Measurements from ENCODE around the gene OTUB2.

OTUB2 gene

DNA sequence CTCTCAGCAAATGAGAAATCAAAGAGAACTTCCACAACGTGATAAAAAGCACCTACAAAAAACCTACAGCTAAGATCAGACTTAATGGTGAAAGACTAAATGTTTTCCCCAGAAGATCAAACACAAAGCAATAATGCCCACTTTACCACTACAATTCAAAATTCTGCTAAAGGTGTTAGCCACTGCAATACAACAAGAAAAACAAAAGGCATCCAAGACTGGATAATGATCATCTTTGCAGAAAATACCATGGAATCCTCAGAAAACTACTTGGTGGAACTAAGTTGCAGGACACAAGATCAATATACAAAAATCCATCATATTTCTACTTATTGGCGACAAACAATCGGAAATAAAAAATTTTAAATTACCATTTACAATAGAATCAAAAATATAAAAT, 48.4 kb downstream of the OTUB2 start:
- peaks cover 24% of the 10 kb centered on the region for H3K9me3 ChIP-seq (ENCODE audit: severe bottlenecking)
- H3K27ac ChIP-seq (ENCODE audit: poor library complexity, severe bottlenecking): no peak overlapping the region
- H3K36me3 ChIP-seq (ENCODE audit: low read depth): peaks cover 69% of the 10 kb centered on the region
- DNase-seq (ENCODE audit: low spot score) (no peak), ATAC-seq (ENCODE audit: low read depth) (no peak)
- no peak overlapping the region for H3K4me3 ChIP-seq (ENCODE audit: severe bottlenecking)
- no peaks in the 10 kb centered on the region for H3K27me3 ChIP-seq (ENCODE audit: insufficient read depth, poor library complexity, severe bottlenecking)
- peaks cover 14% of the 10 kb centered on the region for H3K4me1 ChIP-seq (ENCODE audit: insufficient read depth, poor library complexity, severe bottlenecking)
- TF ChIP-seq, protein P1, sequence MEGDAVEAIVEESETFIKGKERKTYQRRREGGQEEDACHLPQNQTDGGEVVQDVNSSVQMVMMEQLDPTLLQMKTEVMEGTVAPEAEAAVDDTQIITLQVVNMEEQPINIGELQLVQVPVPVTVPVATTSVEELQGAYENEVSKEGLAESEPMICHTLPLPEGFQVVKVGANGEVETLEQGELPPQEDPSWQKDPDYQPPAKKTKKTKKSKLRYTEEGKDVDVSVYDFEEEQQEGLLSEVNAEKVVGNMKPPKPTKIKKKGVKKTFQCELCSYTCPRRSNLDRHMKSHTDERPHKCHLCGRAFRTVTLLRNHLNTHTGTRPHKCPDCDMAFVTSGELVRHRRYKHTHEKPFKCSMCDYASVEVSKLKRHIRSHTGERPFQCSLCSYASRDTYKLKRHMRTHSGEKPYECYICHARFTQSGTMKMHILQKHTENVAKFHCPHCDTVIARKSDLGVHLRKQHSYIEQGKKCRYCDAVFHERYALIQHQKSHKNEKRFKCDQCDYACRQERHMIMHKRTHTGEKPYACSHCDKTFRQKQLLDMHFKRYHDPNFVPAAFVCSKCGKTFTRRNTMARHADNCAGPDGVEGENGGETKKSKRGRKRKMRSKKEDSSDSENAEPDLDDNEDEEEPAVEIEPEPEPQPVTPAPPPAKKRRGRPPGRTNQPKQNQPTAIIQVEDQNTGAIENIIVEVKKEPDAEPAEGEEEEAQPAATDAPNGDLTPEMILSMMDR (IDR thresholded peaks at IDR 0.05; ENCODE audit: poor library complexity, severe bottlenecking): no peak

GRCh38 chr14:94075008-94075407, 48.9 kb downstream of the OTUB2 start:
- peaks cover 23% of the 10 kb centered on the region for H3K9me3 ChIP-seq (ENCODE audit: severe bottlenecking)
- no peak overlapping the region for H3K4me3 ChIP-seq (ENCODE audit: severe bottlenecking)
- H3K27ac ChIP-seq (ENCODE audit: poor library complexity, severe bottlenecking): no peak overlapping the region
- TF ChIP-seq, protein P1 (IDR thresholded peaks at IDR 0.05; ENCODE audit: poor library complexity, severe bottlenecking): no peak
- ATAC-seq (ENCODE audit: low read depth): no peak
- H3K4me1 ChIP-seq (ENCODE audit: insufficient read depth, poor library complexity, severe bottlenecking): peaks cover 16% of the 10 kb centered on the region
- H3K27me3 ChIP-seq (ENCODE audit: insufficient read depth, poor library complexity, severe bottlenecking): no peaks in the 10 kb centered on the region
- peaks cover 73% of the 10 kb centered on the region for H3K36me3 ChIP-seq (ENCODE audit: low read depth)
- no peak for DNase-seq (ENCODE audit: low spot score)

DNA sequence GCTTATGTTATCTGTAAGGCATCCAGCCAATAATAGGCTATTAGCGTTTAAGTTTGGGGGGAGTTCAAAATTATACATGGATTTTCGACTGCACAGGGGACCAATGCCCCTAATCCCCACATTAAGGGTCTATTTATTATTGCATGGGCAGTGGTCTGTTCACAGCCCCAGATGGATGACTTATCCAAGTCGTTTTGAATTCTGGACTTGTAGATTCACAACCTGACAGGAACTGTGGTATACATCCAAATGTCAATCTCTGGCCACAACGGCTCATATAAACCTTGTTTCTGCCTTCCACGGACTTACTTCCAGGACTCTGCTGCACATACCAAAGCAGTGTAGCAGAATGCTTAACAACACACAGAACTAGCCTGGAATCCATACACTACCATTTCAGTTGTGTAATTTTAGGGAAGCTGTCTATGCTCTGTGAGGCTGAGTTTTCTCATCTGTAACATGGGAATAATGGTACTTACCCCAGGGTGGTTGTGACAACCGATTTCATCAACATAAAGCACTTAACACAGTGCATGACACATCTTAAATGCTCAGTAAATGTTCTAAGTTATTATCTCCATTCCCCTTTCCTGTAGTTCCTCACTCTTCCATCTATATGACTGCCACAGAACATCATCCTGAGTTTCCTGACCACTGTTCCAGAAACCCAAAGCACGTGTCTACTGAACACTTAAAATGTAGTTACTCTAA, 51.1 kb downstream of the OTUB2 start:
- H3K27ac ChIP-seq (ENCODE audit: poor library complexity, severe bottlenecking): no peak overlapping the region
- DNase-seq (ENCODE audit: low spot score) (no peak), ATAC-seq (ENCODE audit: low read depth) (no peak)
- H3K36me3 ChIP-seq (ENCODE audit: low read depth): peaks cover 67% of the 10 kb centered on the region
- no peaks in the 10 kb centered on the region for H3K27me3 ChIP-seq (ENCODE audit: insufficient read depth, poor library complexity, severe bottlenecking)
- H3K4me1 ChIP-seq (ENCODE audit: insufficient read depth, poor library complexity, severe bottlenecking): peaks cover 16% of the 10 kb centered on the region
- TF ChIP-seq, protein P1 (IDR thresholded peaks at IDR 0.05; ENCODE audit: poor library complexity, severe bottlenecking): no peak
- H3K4me3 ChIP-seq (ENCODE audit: severe bottlenecking): no peak overlapping the region
- peaks cover 17% of the 10 kb centered on the region for H3K9me3 ChIP-seq (ENCODE audit: severe bottlenecking)

- DNase-seq (ENCODE audit: low spot score) (no peak), ATAC-seq (ENCODE audit: low read depth) (no peak)
- no peak overlapping the region for H3K27ac ChIP-seq (ENCODE audit: poor library complexity, severe bottlenecking)
- peaks cover 16% of the 10 kb centered on the region for H3K9me3 ChIP-seq (ENCODE audit: severe bottlenecking)
- no peaks in the 10 kb centered on the region for H3K27me3 ChIP-seq (ENCODE audit: insufficient read depth, poor library complexity, severe bottlenecking)
- peaks cover 16% of the 10 kb centered on the region for H3K4me1 ChIP-seq (ENCODE audit: insufficient read depth, poor library complexity, severe bottlenecking)
- H3K36me3 ChIP-seq (ENCODE audit: low read depth): peaks cover 67% of the 10 kb centered on the region
- TF ChIP-seq, protein P1 (IDR thresholded peaks at IDR 0.05; ENCODE audit: poor library complexity, severe bottlenecking): no peak
- no peak overlapping the region for H3K4me3 ChIP-seq (ENCODE audit: severe bottlenecking)
Measured at GRCh38 chr14:94077823-94078222, 51.7 kb downstream of the OTUB2 start.

Data from RWPE2 (cell line).